GM12872 (cell line): Measurements from ENCODE around the gene PNMA8B.

Source experiments
- TF ChIP-seq, protein P1 (sequence below): IDR thresholded peaks from 3 replicates; pipeline ENCODE4 v1.5.1; 2011; ENCODE audit warnings: low read depth, mild to moderate bottlenecking, low read length, moderate library complexity; ENCODE audit not compliant: insufficient read depth

The PNMA8B gene, protein sequence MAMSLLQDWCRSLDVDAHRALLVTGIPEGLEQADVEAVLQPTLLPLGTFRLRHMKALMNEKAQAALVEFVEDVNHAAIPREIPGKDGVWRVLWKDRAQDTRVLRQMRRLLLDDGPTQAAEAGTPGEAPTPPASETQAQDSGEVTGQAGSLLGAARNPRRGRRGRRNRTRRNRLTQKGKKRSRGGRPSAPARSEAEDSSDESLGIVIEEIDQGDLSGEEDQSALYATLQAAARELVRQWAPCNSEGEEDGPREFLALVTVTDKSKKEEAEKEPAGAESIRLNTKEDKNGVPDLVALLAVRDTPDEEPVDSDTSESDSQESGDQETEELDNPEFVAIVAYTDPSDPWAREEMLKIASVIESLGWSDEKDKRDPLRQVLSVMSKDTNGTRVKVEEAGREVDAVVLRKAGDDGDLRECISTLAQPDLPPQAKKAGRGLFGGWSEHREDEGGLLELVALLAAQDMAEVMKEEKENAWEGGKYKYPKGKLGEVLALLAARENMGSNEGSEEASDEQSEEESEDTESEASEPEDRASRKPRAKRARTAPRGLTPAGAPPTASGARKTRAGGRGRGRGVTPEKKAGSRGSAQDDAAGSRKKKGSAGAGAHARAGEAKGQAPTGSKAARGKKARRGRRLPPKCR

DNA sequence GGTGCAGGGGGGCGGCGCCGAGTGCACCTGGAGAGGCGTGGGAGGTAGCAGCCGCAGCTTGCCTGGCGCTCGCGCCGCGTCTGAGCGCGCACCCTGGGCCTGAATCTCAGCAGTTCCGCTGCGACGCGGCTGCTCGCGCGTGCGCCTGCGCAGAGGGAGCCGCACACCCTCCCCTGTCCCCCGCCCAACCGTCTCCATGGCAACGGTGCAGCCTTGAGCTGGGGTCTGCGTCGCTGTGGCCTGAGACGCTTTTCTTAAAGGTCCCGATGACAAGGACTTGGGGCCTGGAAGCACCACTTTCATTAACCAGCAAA lies at the start of gene PNMA8B:
Gene PNMA8B, minus strand, starts transcription at position 82 of the 314 bp plus-strand sequence. CDS start 402 bp downstream, outside the sequence.
- TF ChIP-seq, protein P1, sequence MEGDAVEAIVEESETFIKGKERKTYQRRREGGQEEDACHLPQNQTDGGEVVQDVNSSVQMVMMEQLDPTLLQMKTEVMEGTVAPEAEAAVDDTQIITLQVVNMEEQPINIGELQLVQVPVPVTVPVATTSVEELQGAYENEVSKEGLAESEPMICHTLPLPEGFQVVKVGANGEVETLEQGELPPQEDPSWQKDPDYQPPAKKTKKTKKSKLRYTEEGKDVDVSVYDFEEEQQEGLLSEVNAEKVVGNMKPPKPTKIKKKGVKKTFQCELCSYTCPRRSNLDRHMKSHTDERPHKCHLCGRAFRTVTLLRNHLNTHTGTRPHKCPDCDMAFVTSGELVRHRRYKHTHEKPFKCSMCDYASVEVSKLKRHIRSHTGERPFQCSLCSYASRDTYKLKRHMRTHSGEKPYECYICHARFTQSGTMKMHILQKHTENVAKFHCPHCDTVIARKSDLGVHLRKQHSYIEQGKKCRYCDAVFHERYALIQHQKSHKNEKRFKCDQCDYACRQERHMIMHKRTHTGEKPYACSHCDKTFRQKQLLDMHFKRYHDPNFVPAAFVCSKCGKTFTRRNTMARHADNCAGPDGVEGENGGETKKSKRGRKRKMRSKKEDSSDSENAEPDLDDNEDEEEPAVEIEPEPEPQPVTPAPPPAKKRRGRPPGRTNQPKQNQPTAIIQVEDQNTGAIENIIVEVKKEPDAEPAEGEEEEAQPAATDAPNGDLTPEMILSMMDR = no peak

DNA sequence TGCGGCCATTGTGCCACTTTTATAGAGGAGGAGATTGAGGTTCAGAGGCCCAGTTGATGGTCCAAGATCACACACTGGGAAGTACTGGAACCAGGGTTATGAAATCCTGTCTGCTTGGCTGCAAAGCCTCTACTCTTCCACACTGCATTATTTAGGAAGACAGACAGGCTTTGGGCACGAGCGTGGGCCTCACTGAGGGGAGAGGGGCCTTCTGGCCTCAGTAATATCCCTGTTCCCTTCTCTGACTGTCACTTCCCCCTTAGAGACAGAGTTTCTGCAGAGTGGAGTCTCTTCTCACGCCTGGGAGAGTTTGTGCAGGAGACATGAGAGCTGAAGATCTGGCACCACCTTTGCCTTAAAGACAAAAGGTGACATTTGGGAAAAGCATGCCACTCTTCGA lies 49.0 kb upstream of the PNMA8B start:
- TF ChIP-seq, protein P1 = no peak

DNA sequence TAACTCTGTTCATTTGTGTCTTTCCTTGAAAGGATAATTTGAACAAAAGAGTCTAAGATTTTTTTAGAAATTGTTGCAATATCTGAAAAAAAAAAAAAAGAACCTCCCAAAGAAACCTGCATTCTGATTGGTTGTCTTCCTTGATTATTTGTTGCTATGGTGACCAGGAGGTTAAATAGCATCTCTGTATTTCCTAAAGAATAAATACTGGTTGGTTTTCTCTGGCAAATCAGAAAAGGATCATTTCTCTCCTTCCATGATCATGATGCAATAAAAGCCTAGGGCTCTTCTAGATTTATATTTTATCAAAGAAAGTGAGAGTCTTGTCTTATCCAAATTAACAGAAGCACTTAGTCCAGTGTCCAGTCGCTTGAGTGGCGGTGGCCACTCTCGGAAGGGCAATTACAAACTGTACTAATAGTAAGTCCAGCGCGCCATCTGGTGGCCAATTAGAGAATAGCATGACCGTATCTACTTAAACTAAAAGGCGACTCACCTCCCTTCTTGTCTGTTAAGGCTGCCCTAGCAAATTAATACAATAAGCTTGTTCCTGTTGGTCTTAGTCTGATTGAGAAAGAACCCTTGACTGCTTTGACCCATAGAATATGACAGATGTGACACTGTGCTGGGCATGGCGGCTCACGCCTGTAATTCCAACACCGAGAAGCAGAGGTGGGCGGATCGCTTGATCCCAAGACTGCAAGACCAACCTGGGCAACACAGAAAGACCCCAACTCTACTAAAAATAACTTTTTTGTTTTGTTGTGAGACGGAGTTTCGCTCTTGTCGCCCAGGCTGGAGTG lies 47.0 kb upstream of the PNMA8B start:
- TF ChIP-seq, protein P1 = peak; percentile 81

DNA sequence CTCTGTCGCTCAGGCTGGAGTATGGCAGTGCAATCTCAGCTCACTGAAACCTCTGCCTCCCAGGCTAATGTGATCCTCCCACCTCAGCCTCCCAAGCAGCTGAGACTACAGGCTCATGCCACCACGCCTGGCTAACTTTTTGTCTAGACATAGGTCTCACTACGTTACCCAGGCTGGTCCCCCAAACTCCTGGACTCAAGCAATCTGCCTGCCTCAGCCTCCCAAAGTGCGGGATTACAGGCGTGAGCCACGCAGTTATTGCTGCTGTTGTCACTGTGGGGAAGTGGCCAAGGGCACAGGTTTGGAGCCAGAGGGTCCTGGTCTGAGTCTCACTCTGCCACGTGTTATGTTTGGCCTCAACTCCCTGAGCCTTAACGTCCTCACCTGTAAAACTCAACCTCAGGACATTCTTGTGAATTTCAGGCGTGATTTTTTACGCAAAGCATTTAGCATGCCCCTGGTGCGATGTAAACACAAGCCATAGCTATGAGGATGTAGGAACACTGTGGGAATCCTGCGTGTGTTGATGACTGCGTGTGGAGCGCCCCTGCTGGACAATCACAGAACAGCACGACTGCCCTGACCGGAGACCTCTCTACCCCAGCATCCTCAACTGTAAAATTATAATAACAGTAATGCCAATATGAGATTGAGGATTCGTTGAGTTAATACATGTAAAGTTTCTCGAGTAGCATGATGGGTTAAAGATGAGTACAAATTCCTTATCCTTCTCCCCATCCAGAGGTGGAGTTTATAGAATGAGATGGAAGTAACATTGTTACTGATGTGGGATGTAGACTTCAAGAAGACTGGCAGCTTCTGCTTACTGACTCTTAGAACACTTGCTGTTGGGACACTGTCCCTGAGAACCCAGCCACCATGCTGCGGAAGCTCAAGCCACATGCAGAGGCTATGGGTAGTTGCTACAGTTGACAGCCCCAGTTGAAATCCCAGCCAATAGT lies 41.8 kb upstream of the PNMA8B start:
- TF ChIP-seq, protein P1 = peak; percentile 94

DNA sequence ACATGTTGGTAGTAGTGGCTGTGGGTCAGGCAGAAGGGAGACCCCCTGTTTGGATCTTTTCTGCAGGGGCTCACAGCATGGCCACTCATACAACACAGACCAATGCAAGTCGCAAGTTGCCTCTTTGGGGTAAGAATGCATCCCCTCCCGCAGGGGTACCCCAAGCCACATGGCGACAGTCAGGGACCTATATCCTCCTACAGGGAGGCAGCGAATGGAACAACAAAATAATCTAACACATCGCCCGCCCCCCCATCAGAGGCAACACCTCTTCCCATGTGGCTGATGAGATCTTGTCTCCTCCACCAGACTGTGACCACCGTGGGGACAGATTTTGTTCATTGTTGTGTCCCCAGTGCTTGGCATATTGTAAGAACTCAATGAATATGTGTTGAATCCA lies 40.7 kb upstream of the PNMA8B start:
- TF ChIP-seq, protein P1 = no peak

DNA sequence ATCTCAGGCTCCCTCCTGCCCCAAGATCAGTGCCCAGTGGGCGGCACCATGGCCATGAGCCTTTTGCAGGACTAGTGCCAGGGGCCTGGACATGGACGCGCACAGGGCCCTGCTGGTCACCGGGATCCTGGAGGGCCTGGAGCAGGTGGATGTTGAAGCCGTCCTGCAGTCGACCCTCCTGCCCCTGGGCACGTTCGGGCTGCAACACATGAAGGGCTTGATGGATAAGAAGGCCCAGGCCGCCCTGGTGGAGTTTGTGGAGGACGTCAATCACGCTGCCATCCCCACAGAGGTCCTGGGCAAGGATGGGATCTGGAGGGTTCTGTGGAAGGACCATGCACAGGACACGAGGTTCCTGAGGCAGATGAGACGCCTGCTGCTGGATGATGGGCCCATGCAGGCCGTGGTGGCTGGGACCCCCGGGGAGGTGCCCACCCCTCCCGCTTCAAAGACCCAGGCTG lies 38.0 kb upstream of the PNMA8B start:
- TF ChIP-seq, protein P1 = no peak
